ENCODE measurements around the gene TMEM258. TPM values are rescaled to one million over a fixed set of nuclear protein-coding genes. Genes with fewer than 3 reads are reported as not detected.
A peak's percentile ranks its signal among the peaks of the same experiment; 100 is the strongest.

The TMEM258 gene
- total RNA-seq, 1 donor from 2014 or later, result 162 TPM

GRCh38 chr11:61828629-61829407 is 36.4 kb upstream of the TMEM258 start:
- peaks cover 14% of the 10 kb centered on the region for H3K36me3 Mint-ChIP-seq (ENCODE audit: low read depth)

GRCh38 chr11:61828379-61828628 is 35.9 kb upstream of the TMEM258 start:
- peaks cover 61% of the 10 kb centered on the region for H3K4me1 Mint-ChIP-seq
- no peaks in the 10 kb centered on the region for H3K9me3 Mint-ChIP-seq
- DNase-seq (ENCODE audit: low read depth, low spot score), result no peak
- TF ChIP-seq CTCF (conservative IDR thresholded peaks at IDR 0.05), result no peak
- peak overlapping the region; percentile 89 for H3K4me3 Mint-ChIP-seq
- H3K36me3 Mint-ChIP-seq (ENCODE audit: low read depth), result peaks cover 9% of the 10 kb centered on the region
- H3K27me3 Mint-ChIP-seq (ENCODE audit: low read depth), result peaks cover 4% of the 10 kb centered on the region
- peak overlapping the region; percentile 99 for H3K27ac Mint-ChIP-seq (ENCODE audit: unreplicated experiment)

More at GRCh38 chr11:61828629-61829407, 36.4 kb upstream of the TMEM258 start:
- Mint-ChIP-seq H3K27ac (ENCODE audit: unreplicated experiment) (peak overlapping the region; percentile 99), H3K27me3 (ENCODE audit: low read depth) (peaks cover 4% of the 10 kb centered on the region), H3K4me3 (peak overlapping the region; percentile 89), H3K4me1 (peaks cover 66% of the 10 kb centered on the region), H3K9me3 (no peaks in the 10 kb centered on the region)
- peak; percentile 35 for DNase-seq (ENCODE audit: low read depth, low spot score)
- peak; percentile 65 for TF ChIP-seq CTCF (conservative IDR thresholded peaks at IDR 0.05)

GRCh38 chr11:61827571-61828378 is 35.4 kb upstream of the TMEM258 start, which contains the start of gene FADS2:
Gene FADS2, plus strand, starts transcription at chr11:61828300. Its CDS starts 91 bp downstream, at chr11:61828391.
- Mint-ChIP-seq H3K36me3 (ENCODE audit: low read depth) (peaks cover 9% of the 10 kb centered on the region), H3K4me1 (peaks cover 56% of the 10 kb centered on the region), H3K27me3 (ENCODE audit: low read depth) (peaks cover 4% of the 10 kb centered on the region), H3K4me3 (peak within 1 kb of the TSS; percentile 89), H3K9me3 (no peaks in the 10 kb centered on the region), H3K27ac (ENCODE audit: unreplicated experiment) (peak within 1 kb of the TSS; percentile 100)
- peak; percentile 96 for DNase-seq (ENCODE audit: low read depth, low spot score)
- TF ChIP-seq CTCF (conservative IDR thresholded peaks at IDR 0.05), result peak; percentile 42

- no peaks in the 10 kb centered on the region for H3K9me3 Mint-ChIP-seq
- DNase-seq (ENCODE audit: low read depth, low spot score), result no peak
- peaks cover 9% of the 10 kb centered on the region for H3K36me3 Mint-ChIP-seq (ENCODE audit: low read depth)
- no peak for TF ChIP-seq CTCF (conservative IDR thresholded peaks at IDR 0.05)
- H3K4me1 Mint-ChIP-seq, result peaks cover 49% of the 10 kb centered on the region
- H3K4me3 Mint-ChIP-seq, result peak overlapping the region; percentile 89
- peak overlapping the region; percentile 100 for H3K27ac Mint-ChIP-seq (ENCODE audit: unreplicated experiment)
- H3K27me3 Mint-ChIP-seq (ENCODE audit: low read depth), result peaks cover 4% of the 10 kb centered on the region
Measured at GRCh38 chr11:61826930-61827570, 34.7 kb upstream of the TMEM258 start.

GRCh38 chr11:61820174-61820573 is 27.8 kb upstream of the TMEM258 start:
- Mint-ChIP-seq H3K36me3 (ENCODE audit: low read depth) (peaks cover 3% of the 10 kb centered on the region), H3K4me3 (no peak overlapping the region), H3K27me3 (ENCODE audit: low read depth) (no peaks in the 10 kb centered on the region), H3K27ac (ENCODE audit: unreplicated experiment) (no peak overlapping the region), H3K4me1 (peaks cover 18% of the 10 kb centered on the region), H3K9me3 (no peaks in the 10 kb centered on the region)
- no peak for TF ChIP-seq CTCF (conservative IDR thresholded peaks at IDR 0.05)
- DNase-seq (ENCODE audit: low read depth, low spot score), result no peak
